HK-2 (cell line): ENCODE results near the gene FAM78A.
A peak's percentile ranks its signal among the peaks of the same experiment; 100 is the strongest.
"Not testable (repeated sequence)": the region's sequence is repeated elsewhere in the genome, so short reads cannot be mapped to it uniquely, and the experiment has no call there.

ENCODE experiments used
- DNase-seq: peaks from one replicate; pipeline ENCODE4 v3.0.0-alpha.2; 2018; ENCODE audit not compliant: unreplicated experiment

The FAM78A gene

DNA sequence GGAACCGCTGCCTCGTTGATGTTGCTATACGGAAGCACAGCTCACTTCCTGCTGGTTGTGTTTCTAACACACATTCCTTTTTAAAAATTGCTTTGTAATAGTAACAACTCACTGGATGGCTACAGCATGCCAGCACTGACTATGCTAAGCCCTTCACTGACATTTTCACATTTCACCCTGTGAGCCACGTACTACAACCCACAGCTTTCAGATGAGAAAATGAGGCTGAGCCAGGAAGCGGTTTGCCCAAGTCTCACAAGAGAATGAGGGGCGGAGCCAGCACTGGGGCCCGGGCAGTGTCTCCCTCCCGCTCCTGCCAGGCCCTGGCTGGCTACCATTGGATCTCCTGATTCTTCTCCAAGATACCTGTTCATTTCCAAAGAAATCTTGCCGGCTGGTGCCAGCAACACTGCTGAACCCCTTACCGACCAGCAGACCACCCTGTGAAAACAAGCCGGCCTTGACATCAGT is 38.3 kb downstream of the FAM78A start:
- DNase-seq = peak; percentile 43

DNA sequence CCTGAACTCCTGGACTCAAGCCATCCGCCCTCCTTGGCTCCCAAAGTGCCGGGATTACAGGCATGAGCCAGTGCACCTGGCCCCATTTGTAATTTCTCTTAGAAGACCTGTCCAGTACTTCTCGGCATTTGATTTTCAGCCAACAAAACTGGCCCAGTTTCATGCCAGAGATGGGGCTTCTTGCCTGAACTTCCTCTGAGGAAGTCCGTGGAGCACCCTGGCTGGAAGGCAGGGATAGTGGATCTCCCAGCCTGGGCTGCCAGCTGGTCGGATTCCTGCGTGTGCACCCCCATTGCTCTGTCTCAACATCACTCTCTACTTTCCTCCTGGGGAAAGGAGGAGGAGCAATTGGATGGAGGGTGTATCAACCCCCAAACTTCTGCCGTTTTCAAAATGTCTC is 39.0 kb downstream of the FAM78A start:
- no peak for DNase-seq

DNA sequence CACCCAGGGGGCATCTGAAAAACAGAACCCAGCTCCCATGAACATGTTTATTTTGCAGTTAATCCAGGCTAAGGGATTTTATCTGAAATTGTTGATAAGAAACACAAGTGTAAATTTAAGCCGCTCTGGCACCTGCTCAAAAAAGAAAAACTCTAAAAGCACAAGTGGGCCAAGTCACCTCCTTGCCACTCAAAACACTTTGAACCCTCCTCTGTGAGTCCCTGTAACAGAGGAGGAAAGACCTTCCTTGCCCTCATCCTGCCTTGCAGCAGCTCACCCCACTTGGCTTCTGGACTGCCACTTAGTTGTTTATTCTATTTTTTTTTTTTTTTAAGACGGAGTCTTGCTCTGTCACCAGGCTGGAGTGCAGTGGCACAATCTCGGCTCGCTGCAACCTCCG is 39.5 kb downstream of the FAM78A start:
- no peak for DNase-seq

GRCh38 chr9:131236161-131236560 is 40.1 kb downstream of the FAM78A start:
- DNase-seq = no peak

GRCh38 chr9:131235480-131235851 is 40.8 kb downstream of the FAM78A start:
- DNase-seq = no peak

- no peak for DNase-seq
Observed at GRCh38 chr9:131234799-131235479, 41.4 kb downstream of the FAM78A start.

DNA sequence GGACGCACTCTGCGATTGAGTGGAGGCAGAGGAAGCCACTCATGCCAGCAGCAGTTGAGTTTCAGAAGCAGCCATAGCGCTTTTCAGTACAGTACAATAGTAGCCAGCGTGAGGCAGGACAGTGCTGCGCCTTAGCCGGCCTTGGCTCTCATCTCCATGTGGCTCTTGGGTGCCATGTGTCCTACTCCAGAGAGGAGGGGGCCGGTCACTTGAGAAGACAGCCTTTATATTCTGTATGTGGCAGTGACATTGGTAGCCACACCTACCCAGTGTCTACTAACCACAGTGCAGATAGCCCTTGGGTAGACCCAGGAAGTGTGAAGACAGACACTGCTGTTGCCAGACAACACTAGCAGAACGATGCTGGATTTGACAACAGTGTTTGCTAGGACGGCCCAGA is 42.3 kb downstream of the FAM78A start:
- no peak for DNase-seq

DNA sequence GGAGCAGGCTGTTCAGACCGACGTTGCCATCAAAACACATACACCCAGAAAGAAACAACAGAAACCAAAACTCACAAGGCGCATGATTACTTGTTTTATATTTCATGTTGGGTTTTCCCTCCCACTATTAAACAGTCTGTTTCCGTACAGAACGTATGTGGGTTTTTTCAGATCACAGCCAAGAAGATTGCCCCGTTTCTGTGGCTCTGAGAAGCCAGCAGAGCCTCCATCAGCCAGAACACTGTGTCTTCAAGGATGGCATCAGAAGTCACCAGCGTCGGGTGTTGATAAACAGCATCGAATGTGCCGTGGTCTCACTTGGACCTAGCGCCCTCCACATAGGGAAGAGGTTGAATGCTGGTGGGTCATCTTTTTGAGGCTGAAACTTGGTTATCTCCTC is 42.8 kb downstream of the FAM78A start:
- DNase-seq = no peak

DNA sequence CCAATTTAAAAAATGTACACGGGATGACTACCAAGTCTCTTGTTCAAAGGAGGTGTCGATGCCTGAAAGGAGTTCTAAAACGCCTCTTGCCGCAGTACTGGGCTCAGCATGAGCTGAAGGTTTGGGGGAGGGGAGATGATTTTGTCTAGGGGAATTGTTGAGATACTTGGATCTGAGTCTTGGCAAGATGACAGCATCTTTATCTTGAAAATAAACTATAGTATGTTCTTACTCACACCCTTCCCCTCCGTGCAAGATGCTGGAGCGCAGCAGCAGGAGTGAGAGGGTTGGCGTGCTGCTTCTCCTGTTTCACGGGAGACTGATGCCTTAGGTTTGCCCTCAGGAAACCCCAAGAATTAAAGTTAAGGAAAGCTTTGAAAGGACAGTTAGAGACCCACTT is 47.3 kb downstream of the FAM78A start:
- no peak for DNase-seq

DNA sequence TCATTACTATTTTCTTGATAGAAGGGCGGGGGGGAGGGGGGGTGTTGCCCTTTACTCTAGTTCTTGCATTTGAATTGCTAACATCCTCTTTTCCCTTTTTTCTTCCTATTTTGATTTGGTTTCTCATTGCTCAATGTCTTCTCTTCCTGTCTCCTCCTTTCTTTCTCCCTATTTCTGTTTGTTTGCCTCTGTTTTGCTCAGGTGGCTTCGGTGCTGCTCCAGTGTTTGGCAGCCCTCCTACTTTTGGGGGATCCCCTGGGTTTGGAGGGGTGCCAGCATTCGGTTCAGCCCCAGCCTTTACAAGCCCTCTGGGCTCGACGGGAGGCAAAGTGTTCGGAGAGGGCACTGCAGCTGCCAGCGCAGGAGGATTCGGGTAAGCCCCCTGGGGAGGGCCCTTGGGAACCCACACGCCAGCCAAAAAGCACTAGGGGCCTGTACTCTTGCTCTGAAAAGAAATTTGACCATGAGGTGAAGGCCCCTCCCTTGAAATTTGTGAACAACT is 48.3 kb downstream of the FAM78A start:
- no peak for DNase-seq

DNA sequence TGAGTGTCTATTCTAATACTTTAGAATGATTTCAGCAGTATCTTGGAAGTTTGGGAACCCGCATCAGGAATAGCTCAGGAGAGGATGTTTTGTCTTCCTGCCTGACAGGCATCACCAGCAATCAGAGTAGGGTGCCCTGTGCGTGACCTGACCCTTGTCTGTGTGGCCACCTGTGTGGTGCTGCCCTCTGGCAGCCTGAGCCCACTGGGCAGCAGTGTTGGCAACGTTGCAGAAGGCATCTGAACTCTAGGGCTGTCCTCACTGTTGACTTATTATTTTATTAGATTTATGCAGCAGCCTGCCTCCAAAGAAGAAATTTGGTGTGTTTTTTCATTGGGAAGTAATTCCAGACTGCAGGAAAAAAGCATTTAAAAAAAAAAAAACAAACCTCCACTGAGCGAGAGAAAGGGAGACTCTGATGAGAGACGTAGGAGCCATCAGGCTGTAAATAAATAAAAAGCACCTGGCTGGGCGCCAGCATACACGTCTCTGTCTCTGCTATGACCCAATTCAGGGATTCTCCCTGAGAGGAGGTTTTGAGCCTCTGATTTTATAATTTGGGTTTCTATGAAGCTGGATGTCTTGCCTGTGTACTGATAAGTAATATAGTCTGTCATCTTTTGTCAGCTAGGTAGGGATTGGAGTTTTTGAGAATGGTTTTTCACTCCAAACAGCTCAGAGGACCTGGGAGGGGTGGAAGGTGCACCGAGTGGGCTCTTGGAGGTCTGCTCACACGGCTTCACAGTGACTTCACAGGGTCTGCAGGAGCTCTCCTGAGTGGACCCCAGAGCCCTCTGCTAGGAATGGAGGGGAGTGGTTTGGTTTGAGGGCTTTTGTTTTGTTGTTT is 49.0 kb downstream of the FAM78A start:
- no peak for DNase-seq

- DNase-seq = no peak
Observed at GRCh38 chr9:131226226-131226625, 50.1 kb downstream of the FAM78A start.

DNA sequence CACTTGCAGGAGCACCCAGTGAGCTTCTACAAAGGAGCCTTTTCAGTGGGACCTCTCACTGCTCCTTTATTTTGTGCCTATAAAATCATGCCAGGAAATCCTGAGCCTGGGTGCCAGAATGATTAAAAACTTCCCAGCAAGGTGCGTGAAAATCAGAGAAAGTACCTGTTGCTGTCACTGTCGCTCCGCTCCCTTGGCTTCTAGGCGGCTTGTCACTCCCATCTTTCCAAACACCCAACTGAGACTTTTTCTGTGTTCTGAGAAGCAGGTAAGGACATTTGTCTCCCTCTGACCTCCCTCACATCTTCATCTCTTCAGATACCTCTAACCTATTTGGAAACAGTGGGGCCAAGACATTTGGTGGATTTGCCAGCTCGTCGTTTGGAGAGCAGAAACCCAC is 53.9 kb downstream of the FAM78A start:
- no peak for DNase-seq

GRCh38 chr9:131220485-131220884 is 55.8 kb downstream of the FAM78A start:
- no peak for DNase-seq

- DNase-seq = no peak
Observed at GRCh38 chr9:131218370-131218769, 57.9 kb downstream of the FAM78A start.

GRCh38 chr9:131217331-131218031 is 58.8 kb downstream of the FAM78A start:
- DNase-seq = no peak

- DNase-seq = no peak
Observed at GRCh38 chr9:131216806-131217205, 59.5 kb downstream of the FAM78A start.

DNA sequence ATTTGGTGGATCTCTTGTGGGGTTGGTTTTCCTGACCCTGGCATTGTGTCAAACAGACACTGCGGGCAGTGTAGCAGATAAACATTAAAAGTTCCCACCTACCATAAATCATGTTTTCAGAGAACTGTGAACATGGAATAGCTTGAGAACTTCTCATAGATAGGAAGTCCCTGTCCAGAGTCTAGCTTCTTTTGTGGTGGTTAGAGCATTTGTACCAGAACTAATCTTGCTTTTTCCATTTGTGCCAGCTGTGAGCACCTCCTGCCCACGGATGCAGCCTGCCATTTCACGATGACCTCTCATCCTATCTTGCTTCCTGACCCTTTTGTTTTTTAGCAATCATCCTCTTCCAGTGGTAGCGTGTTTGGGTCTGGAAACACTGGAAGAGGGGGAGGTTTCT is 61.4 kb downstream of the FAM78A start:
- DNase-seq = no peak

DNA sequence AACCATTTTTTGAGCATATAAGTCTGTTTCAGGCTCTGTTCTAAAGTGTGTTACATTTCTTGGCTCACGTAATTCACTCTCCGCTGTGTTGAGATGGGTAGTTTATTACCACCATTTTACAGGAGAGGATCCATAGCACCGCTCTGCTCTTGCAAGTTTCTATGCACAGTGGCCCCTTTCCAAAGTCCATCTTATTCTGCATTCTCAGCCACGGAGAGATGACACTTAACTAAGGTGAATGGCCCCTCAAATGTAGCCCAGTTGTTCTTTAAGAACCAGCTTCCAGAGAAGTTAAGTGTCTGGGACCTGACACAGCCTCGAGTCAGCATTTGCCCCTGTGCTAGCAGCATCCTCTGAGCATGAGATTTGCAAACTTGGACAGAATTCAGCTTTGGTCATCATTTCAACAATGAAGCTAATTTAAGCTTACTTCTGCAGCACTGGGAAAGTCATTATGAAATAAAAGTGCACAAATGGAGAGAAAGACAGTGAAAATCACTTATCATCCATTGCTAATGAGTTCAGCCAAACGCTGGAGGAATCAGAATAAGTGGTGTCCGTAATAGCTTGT is 61.9 kb downstream of the FAM78A start:
- DNase-seq = no peak

DNA sequence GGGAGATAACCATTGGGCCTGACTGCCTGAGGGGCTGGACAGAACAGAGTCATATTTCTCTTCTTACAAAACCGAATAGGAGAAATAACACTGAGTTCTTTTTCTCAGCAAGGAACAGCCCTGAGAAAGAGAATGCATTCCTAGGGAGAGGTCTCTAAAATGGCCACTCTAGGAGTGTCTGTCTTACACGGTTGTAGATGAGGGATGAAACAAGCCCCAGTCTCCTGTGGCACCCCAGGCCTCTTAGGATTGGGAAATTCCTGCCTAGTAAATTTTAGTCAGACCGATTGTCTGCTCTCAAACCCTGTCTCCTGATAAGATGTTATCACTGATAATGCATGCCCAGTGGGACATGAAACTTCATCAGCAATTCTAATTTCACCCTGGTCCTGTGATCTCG is 64.4 kb downstream of the FAM78A start:
- not testable (repeated sequence) for DNase-seq
